Stimulated activated CD8-positive, alpha-beta memory T cell treated with anti-CD3 and anti-CD28 coated beads, Interleukin-12 subunit alpha, Interleukin-12 subunit beta, amount 100 ng/mL, for 24 hours (primary cell): ENCODE measurements around the gene ERBB2.
"Not testable (repeated sequence)": the region's sequence is repeated elsewhere in the genome, so short reads cannot be mapped to it uniquely, and the experiment has no call there.

ENCODE experiments used
- DNase-seq: peaks from one replicate; pipeline ENCODE4 v3.0.0-alpha.2; 2020; ENCODE audit errors: extremely low read depth

The ERBB2 gene

DNA sequence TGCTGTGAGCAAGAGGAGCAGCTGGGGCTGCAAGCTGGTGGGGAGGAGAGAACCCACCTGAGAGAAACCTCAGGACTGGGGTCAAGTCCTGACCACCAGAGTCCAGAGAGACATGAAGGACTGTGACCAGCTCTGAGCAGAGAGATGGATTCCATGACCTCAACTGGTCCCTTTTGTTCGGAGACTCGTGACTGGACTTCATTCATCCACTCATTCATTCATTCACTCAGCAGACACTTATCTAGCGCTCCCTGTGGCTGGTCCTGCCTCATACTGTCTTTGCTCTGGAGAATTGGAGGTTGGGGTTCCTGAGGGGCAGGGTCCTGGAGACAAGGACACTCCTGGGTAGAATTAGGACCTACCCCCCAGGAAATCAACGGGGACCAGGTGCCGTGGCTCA, 4.0 kb downstream of the ERBB2 start:
- DNase-seq = no peak

DNA sequence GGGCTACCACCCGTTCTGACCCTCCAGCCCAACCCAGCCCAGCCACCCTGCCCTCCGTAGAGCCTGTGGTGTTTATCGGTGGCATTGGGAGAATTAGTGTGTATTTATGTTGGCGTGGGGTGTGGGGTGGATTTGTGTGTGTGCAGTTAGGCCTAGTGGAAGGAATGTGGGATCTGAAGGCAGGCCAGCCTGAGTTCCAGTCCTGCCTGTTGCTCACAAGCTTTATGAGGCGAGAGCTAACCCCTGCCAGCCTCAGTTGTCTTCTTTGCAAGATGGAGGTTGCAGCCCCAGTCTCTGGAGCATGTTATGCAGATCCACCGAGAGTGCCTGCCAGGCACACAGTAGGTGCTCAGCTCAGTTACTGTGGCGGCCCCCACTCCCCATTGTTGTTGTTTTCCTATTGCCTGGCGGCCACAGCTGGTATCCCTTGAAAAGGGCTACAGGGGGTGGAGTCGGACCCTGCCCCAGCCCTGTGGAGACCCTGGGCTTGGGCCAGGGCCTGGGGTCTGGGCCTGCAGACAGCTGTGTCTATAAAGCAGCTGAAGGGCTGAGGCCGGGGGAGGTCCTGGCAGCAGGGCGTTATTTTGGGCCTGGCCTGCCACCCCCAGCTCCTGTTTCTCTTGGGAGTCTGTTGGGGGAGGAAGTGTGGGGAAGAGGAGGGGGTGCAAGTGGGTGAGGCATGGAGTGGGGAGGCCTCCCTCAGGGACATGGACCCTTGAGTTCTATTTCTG, 5.1 kb downstream of the ERBB2 start:
- no peak for DNase-seq

DNA sequence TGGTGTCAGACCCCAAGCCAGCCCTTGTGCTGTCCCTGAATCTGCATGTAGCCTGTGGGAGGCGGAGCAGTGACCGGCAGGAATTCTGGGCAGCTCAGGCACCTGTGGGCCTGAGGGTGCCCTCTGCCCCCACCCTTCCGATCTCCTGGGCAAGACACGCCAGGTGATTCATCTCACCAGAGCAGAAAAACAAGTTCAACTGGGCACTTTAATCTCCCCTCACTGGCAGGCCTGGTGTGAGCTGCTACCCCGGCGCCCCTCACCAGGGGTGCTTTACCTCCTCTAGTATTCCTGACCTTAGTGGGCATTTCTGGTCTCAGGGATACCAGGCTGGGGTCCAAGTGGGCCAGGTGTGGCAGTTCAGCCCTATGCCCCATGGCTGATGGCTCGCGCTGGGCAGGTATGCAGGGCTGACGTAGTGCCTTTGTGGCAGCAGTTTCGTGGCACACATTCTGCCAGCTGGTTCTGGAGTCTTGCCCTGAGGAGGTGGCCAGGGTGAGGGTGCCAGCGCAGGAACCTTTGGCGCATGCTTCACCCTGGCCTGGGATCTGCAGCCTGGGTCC, 6.0 kb downstream of the ERBB2 start:
- DNase-seq = no peak

DNA sequence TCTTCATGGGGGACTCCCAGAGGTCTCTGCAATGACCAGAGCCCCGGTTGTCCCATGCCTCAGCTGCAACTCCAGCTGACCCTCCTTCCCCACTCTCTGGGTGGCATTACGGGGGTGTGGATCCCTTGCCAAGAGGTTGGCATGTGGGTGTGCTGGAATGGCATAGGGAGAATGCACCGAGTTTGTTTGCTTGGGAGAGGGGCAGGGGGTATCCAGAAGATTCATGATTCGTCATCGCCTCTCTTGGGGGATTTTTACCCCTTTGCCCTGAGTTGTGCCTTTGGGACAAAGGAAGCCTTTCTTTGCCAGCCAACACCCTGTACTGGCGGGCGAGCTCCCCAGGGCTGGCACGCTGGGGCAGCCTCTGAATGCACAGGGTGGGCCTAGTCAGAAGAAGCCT, 6.5 kb downstream of the ERBB2 start:
- DNase-seq = no peak

DNA sequence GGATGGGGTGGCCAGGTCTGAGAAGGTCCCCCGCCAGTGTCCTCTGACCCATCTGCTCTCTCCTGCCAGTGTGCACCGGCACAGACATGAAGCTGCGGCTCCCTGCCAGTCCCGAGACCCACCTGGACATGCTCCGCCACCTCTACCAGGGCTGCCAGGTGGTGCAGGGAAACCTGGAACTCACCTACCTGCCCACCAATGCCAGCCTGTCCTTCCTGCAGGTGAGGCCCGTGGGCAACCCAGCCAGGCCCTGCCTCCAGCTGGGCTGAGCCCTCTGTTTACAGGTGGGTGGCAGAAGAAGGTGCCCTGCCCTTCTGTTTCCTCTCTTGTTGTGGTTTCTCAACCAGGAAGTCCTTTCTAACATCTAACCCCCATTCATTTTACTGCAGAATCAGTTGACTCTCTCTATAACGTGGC, 7.1 kb downstream of the ERBB2 start:
- no peak for DNase-seq

DNA sequence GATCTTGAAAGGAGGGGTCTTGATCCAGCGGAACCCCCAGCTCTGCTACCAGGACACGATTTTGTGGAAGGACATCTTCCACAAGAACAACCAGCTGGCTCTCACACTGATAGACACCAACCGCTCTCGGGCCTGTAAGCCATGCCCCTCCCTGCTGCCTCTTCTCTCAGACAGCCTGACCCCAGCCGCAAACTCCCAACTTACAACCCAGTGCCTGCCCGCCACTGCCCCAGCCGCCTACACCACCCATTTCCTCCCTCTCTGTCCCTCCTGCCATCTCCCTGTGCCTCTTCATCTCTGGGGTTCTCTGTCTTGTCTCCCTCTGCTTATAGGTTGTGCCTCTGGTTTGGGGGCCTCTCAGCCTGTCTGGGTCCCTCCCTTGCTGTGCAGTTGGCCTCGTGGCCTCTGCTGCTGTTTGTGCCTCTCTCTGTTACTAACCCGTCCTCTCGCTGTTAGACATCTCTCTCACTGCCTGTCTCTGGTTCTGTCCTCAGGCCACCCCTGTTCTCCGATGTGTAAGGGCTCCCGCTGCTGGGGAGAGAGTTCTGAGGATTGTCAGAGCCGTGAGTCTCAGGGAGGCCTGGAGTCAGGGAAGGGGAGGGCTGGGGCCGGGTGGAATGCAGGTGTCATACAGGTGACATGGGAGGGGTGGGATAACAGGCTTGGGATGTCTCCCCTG, 9.6 kb downstream of the ERBB2 start:
- no peak for DNase-seq

DNA sequence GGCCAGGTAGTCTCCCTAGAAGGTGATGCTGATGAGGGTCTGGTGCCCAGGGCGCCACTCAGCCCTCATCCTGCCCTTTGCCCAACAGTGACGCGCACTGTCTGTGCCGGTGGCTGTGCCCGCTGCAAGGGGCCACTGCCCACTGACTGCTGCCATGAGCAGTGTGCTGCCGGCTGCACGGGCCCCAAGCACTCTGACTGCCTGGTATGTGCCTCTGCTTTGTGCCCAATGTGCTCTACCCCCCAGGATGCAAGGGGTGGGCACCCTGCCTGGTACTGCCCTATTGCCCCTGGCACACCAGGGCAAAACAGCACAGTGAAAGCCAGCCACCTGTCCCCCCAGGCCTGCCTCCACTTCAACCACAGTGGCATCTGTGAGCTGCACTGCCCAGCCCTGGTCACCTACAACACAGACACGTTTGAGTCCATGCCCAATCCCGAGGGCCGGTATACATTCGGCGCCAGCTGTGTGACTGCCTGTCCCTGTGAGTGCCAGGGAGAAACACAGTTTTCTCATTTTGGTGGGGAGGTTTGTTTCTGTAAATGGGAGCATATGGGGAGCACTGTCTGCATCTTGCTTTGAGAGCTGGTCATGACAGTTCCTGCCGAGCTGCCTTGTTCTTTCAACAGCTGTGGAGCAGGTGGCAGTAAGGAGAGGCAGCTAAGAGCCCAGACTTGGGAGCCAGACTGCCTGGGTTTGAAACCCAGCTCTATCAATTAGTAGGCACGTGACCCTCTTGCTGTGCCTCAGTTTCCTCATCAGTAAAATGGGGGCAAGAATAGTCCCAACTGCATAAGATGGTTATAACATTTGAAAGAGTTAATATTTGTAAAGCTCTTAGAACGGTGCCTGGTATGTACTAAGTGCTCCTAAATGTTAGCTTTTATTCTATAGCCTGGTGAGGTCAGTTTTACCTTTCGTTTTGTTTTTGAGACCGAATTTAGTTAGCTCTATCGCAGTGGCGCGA, 10.4 kb downstream of the ERBB2 start:
- DNase-seq = no peak

DNA sequence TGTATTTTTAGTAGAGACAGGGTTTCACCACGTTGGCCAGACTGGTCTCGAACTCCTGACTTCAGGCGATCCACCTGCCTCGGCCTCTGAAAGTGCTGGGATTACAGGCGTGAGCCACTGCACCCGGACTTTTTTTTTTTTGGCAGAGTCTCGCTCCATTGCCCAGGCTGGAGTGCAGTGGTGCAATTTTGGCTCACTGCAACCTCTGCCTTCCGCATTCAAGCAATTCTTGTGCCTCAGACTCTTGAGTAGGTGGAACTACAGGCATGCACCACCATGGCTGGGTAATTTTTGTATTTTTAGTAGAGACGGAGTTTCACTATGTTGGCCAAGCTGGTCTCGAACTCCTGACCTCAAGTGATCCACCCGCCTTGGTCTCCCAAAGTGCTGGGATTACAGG, 11.2 kb downstream of the ERBB2 start:
- not testable (repeated sequence) for DNase-seq

DNA sequence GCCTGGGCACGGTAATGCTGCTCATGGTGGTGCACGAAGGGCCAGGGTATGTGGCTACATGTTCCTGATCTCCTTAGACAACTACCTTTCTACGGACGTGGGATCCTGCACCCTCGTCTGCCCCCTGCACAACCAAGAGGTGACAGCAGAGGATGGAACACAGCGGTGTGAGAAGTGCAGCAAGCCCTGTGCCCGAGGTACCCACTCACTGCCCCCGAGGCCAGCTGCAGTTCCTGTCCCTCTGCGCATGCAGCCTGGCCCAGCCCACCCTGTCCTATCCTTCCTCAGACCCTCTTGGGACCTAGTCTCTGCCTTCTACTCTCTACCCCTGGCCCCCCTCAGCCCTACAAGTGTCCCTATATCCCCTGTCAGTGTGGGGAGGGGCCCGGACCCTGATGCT, 12.0 kb downstream of the ERBB2 start:
- no peak for DNase-seq

DNA sequence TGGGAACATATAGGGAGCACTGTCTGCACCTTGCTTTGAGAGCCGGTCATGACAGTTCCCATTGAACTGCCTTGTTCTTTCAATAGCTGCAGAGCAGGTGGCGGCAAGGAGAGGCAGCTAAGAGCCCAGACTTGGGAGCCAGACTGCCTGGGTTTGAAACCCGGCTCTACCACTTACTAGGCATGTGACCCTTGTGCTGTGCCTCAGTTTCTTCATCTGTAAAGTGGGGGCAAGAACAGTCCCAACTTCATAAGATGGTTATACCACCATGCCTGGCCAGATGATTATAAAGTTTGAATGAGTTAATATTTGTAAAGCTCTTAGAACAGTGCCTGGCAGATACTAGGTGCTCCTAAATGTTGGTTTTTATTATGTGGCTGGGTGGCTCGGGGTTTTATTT, 14.4 kb downstream of the ERBB2 start:
- DNase-seq = no peak

DNA sequence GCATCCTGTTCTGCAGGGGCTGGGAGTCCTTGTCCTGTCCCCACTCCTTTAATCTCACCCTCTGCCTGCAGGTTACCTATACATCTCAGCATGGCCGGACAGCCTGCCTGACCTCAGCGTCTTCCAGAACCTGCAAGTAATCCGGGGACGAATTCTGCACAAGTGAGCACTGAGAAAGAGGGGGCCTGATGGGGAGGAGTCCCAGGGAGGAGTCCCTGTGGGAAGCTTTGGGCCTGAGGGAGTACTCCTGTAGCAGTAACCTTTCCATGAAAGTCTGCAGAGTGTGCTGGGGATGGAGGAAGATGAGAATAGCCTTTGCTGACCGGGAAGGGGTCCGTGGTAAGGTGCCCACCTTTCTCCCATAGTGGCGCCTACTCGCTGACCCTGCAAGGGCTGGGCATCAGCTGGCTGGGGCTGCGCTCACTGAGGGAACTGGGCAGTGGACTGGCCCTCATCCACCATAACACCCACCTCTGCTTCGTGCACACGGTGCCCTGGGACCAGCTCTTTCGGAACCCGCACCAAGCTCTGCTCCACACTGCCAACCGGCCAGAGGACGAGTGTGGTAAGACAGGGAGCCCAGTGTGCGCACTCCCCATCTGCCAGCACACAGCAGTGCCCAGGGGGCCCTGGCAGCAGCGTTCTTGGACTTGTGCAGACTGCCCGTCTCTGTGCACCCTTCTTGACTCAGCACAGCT, 15.7 kb downstream of the ERBB2 start:
- no peak for DNase-seq

DNA sequence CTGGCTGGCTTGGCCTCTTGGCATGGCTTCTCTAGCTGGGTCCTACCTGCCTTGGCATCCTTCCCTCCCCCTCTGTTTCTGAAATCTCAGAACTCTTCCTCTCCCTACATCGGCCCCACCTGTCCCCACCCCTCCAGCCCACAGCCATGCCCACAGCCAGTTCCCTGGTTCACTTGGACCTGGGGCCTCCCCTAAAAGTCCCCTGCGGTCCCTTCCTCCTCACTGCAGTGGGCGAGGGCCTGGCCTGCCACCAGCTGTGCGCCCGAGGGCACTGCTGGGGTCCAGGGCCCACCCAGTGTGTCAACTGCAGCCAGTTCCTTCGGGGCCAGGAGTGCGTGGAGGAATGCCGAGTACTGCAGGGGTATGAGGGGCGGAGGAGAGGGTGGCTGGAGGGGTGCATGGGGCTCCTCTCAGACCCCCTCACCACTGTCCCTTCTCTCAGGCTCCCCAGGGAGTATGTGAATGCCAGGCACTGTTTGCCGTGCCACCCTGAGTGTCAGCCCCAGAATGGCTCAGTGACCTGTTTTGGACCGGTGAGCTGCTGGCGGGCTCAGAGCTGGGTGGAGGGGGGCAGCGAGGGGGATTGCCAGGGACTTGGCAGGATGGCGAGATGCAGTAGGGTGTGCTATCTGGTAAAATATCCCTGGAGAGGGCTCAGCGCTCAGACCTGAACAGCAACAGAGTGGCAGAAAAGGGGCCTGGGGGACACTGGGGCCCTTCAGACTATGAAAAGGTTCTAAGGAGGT, 16.4 kb downstream of the ERBB2 start:
- no peak for DNase-seq

DNA sequence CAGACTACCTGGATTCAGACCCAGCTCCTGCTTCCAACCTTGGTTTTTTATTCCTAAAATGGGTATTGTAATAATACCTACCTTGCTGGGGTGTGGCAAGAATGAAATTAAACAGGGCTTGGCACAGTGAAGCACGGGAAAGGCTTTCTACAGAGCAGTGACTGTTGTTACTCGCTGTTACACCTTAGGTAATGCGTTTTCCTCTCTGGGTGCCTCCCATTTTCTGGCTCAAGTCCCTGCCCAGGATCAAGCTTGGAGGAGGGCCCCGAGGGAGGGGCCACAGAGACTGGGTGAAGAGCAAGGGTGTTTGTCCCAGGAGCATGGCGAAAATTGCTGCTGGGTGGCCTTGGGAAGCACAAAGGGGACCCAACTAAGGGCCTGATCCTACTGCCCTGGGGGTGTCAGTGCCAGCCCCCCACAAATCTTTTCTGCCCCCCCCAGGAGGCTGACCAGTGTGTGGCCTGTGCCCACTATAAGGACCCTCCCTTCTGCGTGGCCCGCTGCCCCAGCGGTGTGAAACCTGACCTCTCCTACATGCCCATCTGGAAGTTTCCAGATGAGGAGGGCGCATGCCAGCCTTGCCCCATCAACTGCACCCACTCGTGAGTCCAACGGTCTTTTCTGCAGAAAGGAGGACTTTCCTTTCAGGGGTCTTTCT, 17.1 kb downstream of the ERBB2 start:
- DNase-seq = no peak

DNA sequence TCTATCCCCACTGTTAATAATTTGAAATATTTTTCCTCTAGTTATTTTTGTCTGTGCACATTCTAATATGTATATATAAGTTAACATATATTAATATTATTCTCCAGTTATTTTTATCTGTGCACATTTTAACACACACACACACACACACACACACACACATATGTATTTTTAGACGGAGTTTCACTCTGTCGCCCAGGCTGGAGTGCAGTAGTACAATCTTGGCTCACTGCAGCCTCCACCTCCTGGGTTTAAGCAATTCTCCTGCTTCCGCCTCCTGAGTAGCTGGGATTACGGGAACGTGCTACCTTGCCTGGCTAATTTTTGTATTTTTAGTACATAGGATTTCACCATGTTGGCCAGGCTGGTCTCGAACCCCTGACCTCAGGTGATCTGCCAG, 17.8 kb downstream of the ERBB2 start:
- DNase-seq = no peak

DNA sequence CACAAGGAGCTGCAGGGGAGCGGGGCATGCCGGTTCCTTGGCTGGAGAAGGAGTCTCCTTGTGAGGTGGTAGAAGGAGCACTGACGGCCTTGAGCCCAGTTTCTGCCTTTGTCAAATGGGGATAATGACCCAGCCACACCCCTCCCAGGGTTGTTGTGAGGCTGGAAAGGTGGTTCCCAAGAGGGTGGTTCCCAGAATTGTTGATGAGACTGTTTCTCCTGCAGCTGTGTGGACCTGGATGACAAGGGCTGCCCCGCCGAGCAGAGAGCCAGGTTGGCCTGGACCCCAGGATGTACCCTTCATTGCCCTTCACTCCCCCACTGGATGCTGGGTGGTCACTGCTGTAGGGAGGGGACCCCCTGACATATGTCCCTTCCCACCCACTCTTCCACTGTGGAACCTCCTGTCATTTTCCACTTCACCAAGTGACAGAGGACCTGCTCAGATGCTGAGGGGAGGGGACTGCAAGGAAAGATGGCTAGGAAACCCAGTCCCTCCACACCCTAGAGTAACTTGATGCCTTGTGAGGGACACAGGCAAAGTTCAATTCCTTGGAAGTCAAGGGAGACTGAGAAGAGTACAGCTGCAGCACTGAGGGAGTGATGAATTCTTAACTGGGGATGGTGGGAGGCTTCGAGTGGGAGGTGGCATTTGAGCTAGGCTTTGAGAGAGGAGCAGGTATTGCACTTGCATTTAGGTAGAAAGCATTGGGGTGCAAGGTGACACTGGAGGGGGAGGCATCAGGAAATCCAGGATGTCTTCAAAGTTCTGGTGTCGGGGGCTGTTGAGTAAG, 19.9 kb downstream of the ERBB2 start:
- DNase-seq = no peak

DNA sequence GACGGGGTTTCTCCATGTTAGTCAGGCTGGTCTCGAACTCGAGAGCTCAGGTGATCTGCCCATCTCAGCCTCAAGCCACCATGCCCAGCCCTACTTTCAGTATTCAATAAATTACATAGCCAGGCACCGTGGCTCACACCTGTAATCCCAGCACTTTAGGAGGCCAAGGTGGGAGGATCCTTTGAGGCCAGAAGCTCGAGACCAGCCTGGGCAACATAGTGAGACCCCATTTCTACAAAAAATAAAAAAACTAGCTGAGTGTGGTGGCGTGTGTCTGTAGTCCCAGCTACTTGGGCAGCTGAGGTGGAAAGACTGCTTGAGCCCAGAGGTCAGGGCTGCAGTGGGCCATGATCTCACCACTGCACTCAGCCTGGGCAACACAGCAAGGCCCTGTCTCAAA, 22.2 kb downstream of the ERBB2 start:
- no peak for DNase-seq

DNA sequence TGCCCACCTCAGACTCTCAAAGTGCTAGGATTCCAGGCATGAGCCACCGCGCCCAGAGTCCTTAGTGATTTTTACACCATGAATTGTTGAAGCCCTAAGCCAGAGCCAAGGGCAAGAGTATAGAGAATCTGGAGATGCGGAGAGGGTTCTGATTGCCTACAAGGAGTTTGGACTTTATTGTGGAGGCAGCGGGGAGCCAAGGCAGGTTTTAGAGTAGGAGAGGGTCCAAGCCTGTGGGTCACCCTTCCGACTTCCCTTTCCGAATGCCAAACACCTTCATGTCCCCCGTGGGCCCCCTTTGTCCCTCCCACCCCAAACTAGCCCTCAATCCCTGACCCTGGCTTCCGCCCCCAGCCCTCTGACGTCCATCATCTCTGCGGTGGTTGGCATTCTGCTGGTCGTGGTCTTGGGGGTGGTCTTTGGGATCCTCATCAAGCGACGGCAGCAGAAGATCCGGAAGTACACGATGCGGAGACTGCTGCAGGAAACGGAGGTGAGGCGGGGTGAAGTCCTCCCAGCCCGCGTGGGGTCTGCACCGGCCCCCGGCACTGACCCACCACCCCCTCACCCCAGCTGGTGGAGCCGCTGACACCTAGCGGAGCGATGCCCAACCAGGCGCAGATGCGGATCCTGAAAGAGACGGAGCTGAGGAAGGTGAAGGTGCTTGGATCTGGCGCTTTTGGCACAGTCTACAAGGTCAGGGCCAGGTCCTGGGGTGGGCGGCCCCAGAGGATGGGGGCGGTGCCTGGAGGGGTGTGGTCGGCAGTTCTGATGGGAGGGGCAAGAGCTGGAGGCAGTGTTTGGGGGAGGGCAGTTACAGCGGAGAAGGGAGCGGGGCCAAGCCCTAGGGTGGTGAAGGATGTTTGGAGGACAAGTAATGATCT, 23.3 kb downstream of the ERBB2 start:
- no peak for DNase-seq

DNA sequence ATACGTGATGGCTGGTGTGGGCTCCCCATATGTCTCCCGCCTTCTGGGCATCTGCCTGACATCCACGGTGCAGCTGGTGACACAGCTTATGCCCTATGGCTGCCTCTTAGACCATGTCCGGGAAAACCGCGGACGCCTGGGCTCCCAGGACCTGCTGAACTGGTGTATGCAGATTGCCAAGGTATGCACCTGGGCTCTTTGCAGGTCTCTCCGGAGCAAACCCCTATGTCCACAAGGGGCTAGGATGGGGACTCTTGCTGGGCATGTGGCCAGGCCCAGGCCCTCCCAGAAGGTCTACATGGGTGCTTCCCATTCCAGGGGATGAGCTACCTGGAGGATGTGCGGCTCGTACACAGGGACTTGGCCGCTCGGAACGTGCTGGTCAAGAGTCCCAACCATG, 24.9 kb downstream of the ERBB2 start:
- DNase-seq = no peak
